ENCODE measurements around the gene LIG4.
A peak's percentile ranks its signal among the peaks of the same experiment; 100 is the strongest.

LIG4 gene

GRCh38 chr13:108190897-108191296, 24.4 kb downstream of the LIG4 start:
- TF ChIP-seq CTCF (conservative IDR thresholded peaks at IDR 0.05): no peak
- no peak overlapping the region for H3K27ac ChIP-seq

- no peak overlapping the region for H3K27ac ChIP-seq
- no peak for TF ChIP-seq CTCF (conservative IDR thresholded peaks at IDR 0.05)
Measured at GRCh38 chr13:108188260-108188659, 27.1 kb downstream of the LIG4 start.

GRCh38 chr13:108185223-108185622, 30.1 kb downstream of the LIG4 start:
- no peak for TF ChIP-seq CTCF (conservative IDR thresholded peaks at IDR 0.05)
- no peak overlapping the region for H3K27ac ChIP-seq

- H3K27ac ChIP-seq: no peak overlapping the region
- TF ChIP-seq CTCF (conservative IDR thresholded peaks at IDR 0.05): no peak
Measured at GRCh38 chr13:108182652-108183051, 32.7 kb downstream of the LIG4 start.

- no peak overlapping the region for H3K27ac ChIP-seq
- TF ChIP-seq CTCF (conservative IDR thresholded peaks at IDR 0.05): no peak
Measured at GRCh38 chr13:108178078-108178477, 37.3 kb downstream of the LIG4 start.

- TF ChIP-seq CTCF (conservative IDR thresholded peaks at IDR 0.05): peak; percentile 83
- H3K27ac ChIP-seq: no peak overlapping the region
Measured at GRCh38 chr13:108176685-108177274, 38.6 kb downstream of the LIG4 start.

GRCh38 chr13:108168929-108169328, 46.4 kb downstream of the LIG4 start:
- H3K27ac ChIP-seq: no peak overlapping the region
- no peak for TF ChIP-seq CTCF (conservative IDR thresholded peaks at IDR 0.05)
